GM18498 (cell line): ENCODE data around the gene UFSP2.

Experiments used
- ATAC-seq: cut with Tn5 transposase; IDR thresholded peaks from one replicate; pipeline ENCODE4 v1.9.1; 2021; ENCODE audit warnings: mild to moderate bottlenecking, moderate library complexity; ENCODE audit not compliant: unreplicated experiment

The UFSP2 gene

DNA sequence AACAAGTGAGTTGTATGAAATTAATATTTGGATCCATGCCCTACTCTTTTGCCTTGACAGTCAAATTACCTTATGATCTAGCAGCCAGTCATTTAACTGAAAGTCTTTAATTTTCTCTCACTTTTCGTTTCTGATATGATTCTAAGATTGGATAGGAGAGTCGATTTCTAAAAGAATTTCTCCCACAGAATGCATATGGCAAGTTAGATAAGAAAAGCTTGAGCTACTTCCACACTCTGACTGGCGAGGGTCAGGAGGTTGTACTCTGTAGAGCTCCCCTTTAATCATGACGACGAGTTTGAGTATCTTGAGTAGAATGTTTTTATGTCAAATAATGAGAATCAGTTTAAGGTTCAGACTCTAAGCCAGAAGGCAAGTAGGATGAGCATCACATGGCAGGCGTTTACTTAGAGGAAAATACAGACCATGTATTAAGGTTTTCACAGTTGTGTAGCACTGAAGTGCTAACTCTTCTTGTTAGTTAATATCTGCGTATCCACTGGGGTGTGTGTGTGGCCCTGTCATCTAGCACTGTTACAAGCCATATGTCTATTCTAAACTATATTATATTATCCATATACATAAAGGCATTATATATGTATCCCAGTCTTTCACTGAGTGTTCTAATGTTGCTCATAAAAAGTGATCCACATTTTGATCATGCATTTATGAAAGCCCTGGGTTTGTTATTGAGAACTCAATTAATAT, 67.9 kb downstream of the UFSP2 start:
- ATAC-seq: no peak

DNA sequence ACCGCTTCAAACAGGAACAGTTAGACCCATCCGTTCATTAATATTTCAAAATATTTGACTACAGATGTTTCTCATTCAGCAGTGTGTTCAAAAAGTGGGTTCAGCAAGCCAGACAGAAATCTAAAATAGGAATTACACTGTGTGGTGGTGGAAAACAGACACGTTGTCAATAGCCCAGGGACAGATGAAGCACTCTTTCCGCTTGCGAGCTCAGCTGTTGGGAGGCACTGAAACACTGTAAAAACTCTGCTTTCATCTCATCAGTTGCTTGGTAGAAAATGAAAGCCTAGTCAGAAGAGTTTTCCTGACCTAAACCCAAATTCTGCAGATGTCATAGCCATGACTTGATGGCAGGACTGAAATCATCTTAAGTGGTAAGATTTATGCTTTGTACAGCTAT, 68.6 kb downstream of the UFSP2 start:
- no peak for ATAC-seq

DNA sequence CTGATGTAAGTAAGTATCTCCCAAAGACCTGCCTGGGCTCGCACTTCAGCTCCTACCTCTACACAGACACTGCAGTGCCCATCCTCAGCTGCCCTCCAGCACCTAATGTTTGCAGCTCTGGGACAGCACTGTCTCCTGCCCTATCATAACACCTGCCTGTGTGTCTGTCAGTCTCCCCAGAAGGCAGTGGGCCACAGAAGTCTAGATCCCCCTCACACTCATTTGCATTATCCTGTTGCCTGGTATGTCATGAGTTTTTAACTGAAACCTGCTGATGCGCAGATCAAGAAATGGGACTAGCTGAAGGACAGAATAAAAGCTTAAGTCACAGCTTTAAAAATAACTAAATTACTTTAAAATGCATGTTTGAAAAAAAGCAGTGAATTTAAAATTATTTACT, 73.0 kb downstream of the UFSP2 start:
- no peak for ATAC-seq

DNA sequence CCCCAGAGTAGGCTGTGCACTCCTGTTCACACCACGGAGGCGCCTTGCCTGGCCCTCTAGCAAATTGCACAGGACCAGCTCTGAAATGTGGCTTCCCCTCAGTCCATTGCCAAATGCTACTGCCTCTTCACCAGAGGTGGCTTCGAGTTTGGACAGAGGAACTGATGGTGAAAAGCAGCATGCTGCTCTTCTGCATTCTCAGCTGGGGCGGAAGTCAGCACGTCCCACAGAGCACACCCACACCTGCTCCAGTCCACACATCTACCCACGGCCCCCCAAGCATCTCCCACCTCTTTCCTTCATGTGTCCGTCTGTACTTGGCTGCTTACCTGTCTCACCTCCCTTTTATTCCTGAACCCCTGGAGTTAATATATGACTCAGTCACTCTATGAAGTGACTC, 73.6 kb downstream of the UFSP2 start:
- ATAC-seq: no peak

DNA sequence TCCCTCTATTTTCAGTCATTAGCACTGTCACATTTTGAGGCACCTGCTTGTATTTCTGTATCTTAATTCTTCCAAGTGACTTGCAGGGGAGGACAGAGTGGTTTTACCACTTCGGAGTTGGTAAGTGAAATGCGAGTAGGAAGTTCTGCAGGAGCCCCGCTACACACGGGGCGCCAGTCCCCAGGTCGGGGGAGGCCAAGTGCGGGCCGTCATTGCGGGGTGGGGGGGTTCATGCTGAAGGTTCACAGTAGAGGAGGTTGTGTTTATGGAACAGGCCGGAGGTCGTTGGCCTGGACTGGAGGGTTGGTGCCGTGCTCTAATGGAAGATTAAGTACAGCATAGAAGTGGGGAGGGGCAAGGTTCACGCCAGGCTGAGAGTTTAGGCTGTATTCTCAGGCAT, 74.1 kb downstream of the UFSP2 start:
- ATAC-seq: no peak
